B cell (primary cell): ENCODE results near the gene CCDC3. TPM values are rescaled to one million over a fixed set of nuclear protein-coding genes. Genes with fewer than 3 reads are reported as not detected.

Source experiments
- ATAC-seq: fragments of 200-7000 bp; cut with Tn5 transposase; one replicate; pipeline ENCODE4 v1.10.0; 2021; ENCODE audit warnings: low read depth, mild to moderate bottlenecking, moderate number of reproducible peaks, moderate library complexity
- CTCF ChIA-PET: fragments of 350-600 bp; sonication (Branson Sonifier 250); formaldehyde crosslinking; loops from one replicate; lab custom pipeline; 2021; ENCODE audit warnings: antibody characterized with exemption, inconsistent platforms; lab: Charles Lee
- POLR2A ChIA-PET: fragments of 350-600 bp; sonication (Branson Sonifier 250); formaldehyde crosslinking; loops from one replicate; lab custom pipeline; 2021; ENCODE audit warnings: antibody characterized with exemption; lab: Charles Lee
- DNase-seq: peaks from one replicate; pipeline ENCODE4 v3.0.0; 2013
- H2AFZ ChIP-seq: 2 replicates; pipeline ENCODE4 v1.6.1; 2012; ENCODE audit warnings: mild to moderate bottlenecking, low read depth, low read length; ENCODE audit not compliant: insufficient read depth, poor library complexity, severe bottlenecking
- H3K27ac ChIP-seq, 2 donors: 1 replicate in 1 of 2; 2 replicates in 1 of 2; pipeline ENCODE4 v1.5.1; 2012 to 2013; ENCODE audit warnings: low read length in 2 of 2, mild to moderate bottlenecking in 2 of 2, moderate library complexity in 1 of 2
- H3K27me3 ChIP-seq, 4 experiments: fragments of 200-600 bp in 1 of 4; sonication (generic) in 1 of 4; replicated peaks in 1 of 4; 1 replicate in 2 of 4; 2 replicates in 2 of 4; pipeline versions ENCODE4 v1.6.1 to v1.7.0; 2013 to 2016; ENCODE audit warnings: low read length in 3 of 4, mild to moderate bottlenecking in 2 of 4, mixed read lengths in 1 of 4, moderate library complexity in 1 of 4; ENCODE audit not compliant: insufficient read depth in 4 of 4, control insufficient read depth in 3 of 4; ENCODE audit errors: control extremely low read depth in 1 of 4
- H3K36me3 ChIP-seq, 2 experiments: replicated peaks in 1 of 2; 1 replicate in 1 of 2; 2 replicates in 1 of 2; pipeline versions ENCODE4 v1.6.1 to v1.7.1; 2013; ENCODE audit warnings: low read length in 1 of 2; ENCODE audit not compliant: insufficient read depth in 2 of 2, control insufficient read depth in 1 of 2; ENCODE audit errors: control extremely low read depth in 1 of 2, extremely low read depth in 1 of 2
- H3K4me1 ChIP-seq, 2 donors: fragments of 200-600 bp in 1 of 2; sonication (generic) in 1 of 2; 1 replicate in 1 of 2; 2 replicates in 1 of 2; pipeline versions ENCODE4 v1.5.1 to v1.6.1; 2013 to 2017; ENCODE audit warnings: low read length in 2 of 2; ENCODE audit not compliant: control insufficient read depth in 2 of 2, insufficient read depth in 2 of 2
- H3K4me2 ChIP-seq: replicated peaks from 2 replicates; pipeline ENCODE3; 2012; ENCODE audit warnings: mild to moderate bottlenecking, low read depth, low read length; ENCODE audit not compliant: poor library complexity, severe bottlenecking
- H3K4me3 ChIP-seq, 5 experiments: fragments of 200-600 bp in 1 of 5; sonication (generic) in 1 of 5; 1 replicate in 3 of 5; 2 replicates in 2 of 5; pipeline versions ENCODE4 v1.5.1 to v1.7.0; 2011 to 2016; ENCODE audit warnings: low read length in 4 of 5, mild to moderate bottlenecking in 4 of 5, low read depth in 2 of 5, control low read depth in 1 of 5, moderate library complexity in 1 of 5; ENCODE audit not compliant: insufficient read depth in 1 of 5; ENCODE audit errors: control extremely low read depth in 1 of 5, extremely low read depth in 1 of 5
- H3K79me2 ChIP-seq: fragments of 200-600 bp; sonication (generic); one replicate; pipeline ENCODE4 v1.6.0; 2016; ENCODE audit warnings: low read length; ENCODE audit not compliant: control insufficient read depth, insufficient read depth
- H3K9ac ChIP-seq: fragments of 200-600 bp; sonication (generic); 2 replicates; pipeline ENCODE4 v1.6.1; 2017; ENCODE audit warnings: mild to moderate bottlenecking, low read length, moderate library complexity
- H3K9me3 ChIP-seq, 3 donors: one replicate each; pipeline versions ENCODE4 v1.6.1 to v1.7.1; 2013; ENCODE audit warnings: low read length in 2 of 3; ENCODE audit not compliant: control insufficient read depth in 2 of 3, insufficient read depth in 1 of 3; ENCODE audit errors: control extremely low read depth in 1 of 3
- H4K20me1 ChIP-seq: 2 replicates; pipeline ENCODE4 v1.6.0; 2012; ENCODE audit warnings: mild to moderate bottlenecking, low read length; ENCODE audit not compliant: insufficient read depth, control insufficient read depth, poor library complexity, severe bottlenecking
- H3K27ac Mint-ChIP-seq: one replicate; pipeline ENCODE4 v1.8.0; 2021; ENCODE audit warnings: mixed read lengths
- H3K27me3 Mint-ChIP-seq: one replicate; pipeline ENCODE4 v1.8.0; 2021; ENCODE audit warnings: mixed read lengths
- H3K4me1 Mint-ChIP-seq: one replicate; pipeline ENCODE4 v1.8.0; 2021; ENCODE audit warnings: mixed read lengths
- H3K4me3 Mint-ChIP-seq: one replicate; pipeline ENCODE4 v1.8.0; 2021; ENCODE audit warnings: mixed read lengths
- H3K9me3 Mint-ChIP-seq: one replicate; pipeline ENCODE4 v1.8.0; 2022; ENCODE audit warnings: mixed read lengths; ENCODE audit not compliant: insufficient read depth
- CTCF ChIP-seq: fragments of 200-600 bp; IDR thresholded peaks from one replicate; pipeline ENCODE4 v1.8.0; 2022; ENCODE audit warnings: antibody characterized with exemption, mild to moderate bottlenecking
- EZH2 ChIP-seq: IDR thresholded peaks from 2 replicates; pipeline ENCODE4 v1.6.1; 2012; ENCODE audit warnings: borderline replicate concordance, low read depth, mild to moderate bottlenecking, moderate library complexity, low read length; ENCODE audit not compliant: insufficient read depth, poor library complexity, severe bottlenecking
- WGBS: methylation state at CpG from one replicate; pipeline ENCODE4 v1.1.5; 2013; ENCODE audit warnings: missing lambda C conversion rate; ENCODE audit not compliant: insufficient coverage; 5-methylcytosine and 5-hydroxymethylcytosine counted together
- intact Hi-C: fragments of 100-400 bp; cut with micrococcal nuclease; formaldehyde crosslinking; loops from one replicate; pipeline ENCODE4 v1.10.0; 2022
- polyA plus RNA-seq: library from polyadenylated mRNA; depleted of rRNA; stranded (reverse); fragments of >200 nt; gene quantifications from 2 replicates; pipeline ENCODE4 v1.2.3, GENCODE V29; 2012
- total RNA-seq, 2 donors: library from RNA; stranded (reverse); fragments of 120-200 nt in 1 of 2; gene quantifications; 1 replicate in 1 of 2; 2 replicates in 1 of 2; pipeline versions ENCODE4 v1.2.3 to v1.2.4, GENCODE V29; 2013 to 2022

CCDC3 gene
- total and polyA plus RNA-seq, 2 donors (not counting 1 experiment from before 2014, with no cell fraction given), result 0.12 TPM; not detected in 1

DNA sequence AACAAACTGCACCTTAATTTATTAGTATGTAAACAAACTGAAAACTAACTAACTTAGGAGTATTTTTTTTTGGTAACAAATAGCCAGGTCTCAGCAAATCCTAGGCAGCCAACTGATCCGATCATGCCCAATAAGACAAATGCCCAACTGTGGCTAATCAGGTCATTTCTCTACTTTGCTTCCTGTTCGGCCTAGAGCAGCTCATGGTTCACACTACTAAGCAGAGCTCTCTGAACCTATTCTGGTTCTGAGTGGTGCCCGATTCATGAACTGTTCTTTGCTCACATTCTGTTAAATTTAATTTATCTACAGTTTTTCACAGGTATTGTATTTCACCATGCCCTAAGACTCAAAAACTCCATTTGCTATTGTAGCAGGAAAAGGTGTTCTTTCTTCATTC, 55.1 kb downstream of the CCDC3 start:
- Mint-ChIP-seq H3K9me3 (peaks cover 2% of the 10 kb centered on the region), H3K4me3 (no peak overlapping the region), H3K27me3 (no peaks in the 10 kb centered on the region), H3K27ac (no peak overlapping the region), H3K4me1 (no peaks in the 10 kb centered on the region)
- H4K20me1 ChIP-seq, result no peaks in the 10 kb centered on the region
- H3K4me3 ChIP-seq, result no peak overlapping the region
- no peaks in the 10 kb centered on the region for H3K79me2 ChIP-seq
- POLR2A ChIA-PET, result no interaction called here
- ATAC-seq (no peak), DNase-seq (no peak)
- H3K4me2 ChIP-seq, result no peak overlapping the region
- H3K36me3 ChIP-seq, result no peaks in the 10 kb centered on the region
- no peaks in the 10 kb centered on the region for H3K9me3 ChIP-seq
- 50% methylated on average over 1 of the region's 3 CpGs for WGBS
- TF ChIP-seq EZH2, result no peak
- no peak for TF ChIP-seq CTCF
- no peaks in the 10 kb centered on the region for H3K4me1 ChIP-seq
- H2AFZ ChIP-seq, result no peak overlapping the region
- intact Hi-C loops, result no loop called here
- no peaks in the 10 kb centered on the region for H3K27me3 ChIP-seq
- no peak overlapping the region for H3K27ac ChIP-seq
- CTCF ChIA-PET, result no interaction called here
- H3K9ac ChIP-seq, result no peak overlapping the region

DNA sequence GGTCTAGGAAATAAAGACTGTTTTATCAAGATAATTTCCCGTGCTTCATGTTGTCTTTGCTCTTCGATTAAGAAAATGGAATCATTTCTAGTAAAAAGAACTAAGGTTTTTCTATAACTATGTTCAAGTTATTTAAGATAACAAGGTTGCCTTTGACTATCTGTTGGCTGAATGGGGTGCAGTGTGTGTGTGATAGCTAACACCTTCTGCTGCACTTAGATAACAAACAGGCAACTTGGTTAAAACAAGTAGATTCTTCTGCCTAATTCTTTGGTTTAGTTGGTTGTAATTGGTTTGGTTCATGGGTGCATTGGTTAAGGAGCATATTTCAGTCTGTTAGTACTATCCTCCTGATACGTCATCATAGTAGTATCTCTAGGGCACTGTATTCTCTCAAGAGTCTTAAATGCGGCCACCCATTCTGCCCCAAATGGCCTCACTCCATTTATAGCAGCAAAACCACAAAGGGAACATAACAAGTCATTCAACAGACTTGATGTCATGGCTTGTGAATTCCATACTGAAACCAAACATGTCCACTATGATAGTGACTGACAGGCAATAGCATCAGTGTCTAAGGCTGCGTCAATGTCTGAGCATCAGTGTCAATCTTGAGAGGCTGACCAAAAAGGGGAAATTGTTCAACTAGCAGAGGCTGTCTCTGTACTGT, 55.7 kb downstream of the CCDC3 start:
- no peak overlapping the region for H3K27ac ChIP-seq
- peaks cover 2% of the 10 kb centered on the region for H3K9me3 Mint-ChIP-seq
- no peak overlapping the region for H2AFZ ChIP-seq
- intact Hi-C loops, result no loop called here
- H3K27ac Mint-ChIP-seq, result no peak overlapping the region
- H3K27me3 Mint-ChIP-seq, result no peaks in the 10 kb centered on the region
- WGBS, result 54% methylated on average over 3 of the region's 5 CpGs
- no peaks in the 10 kb centered on the region for H3K4me1 ChIP-seq
- no peak overlapping the region for H3K4me2 ChIP-seq
- H3K4me3 ChIP-seq, result no peak overlapping the region
- POLR2A ChIA-PET, result no interaction called here
- CTCF ChIA-PET, result no interaction called here
- no peaks in the 10 kb centered on the region for H3K9me3 ChIP-seq
- H3K27me3 ChIP-seq, result no peaks in the 10 kb centered on the region
- no peak overlapping the region for H3K9ac ChIP-seq
- DNase-seq (no peak), ATAC-seq (no peak)
- no peaks in the 10 kb centered on the region for H3K36me3 ChIP-seq
- no peaks in the 10 kb centered on the region for H3K4me1 Mint-ChIP-seq
- no peak overlapping the region for H3K4me3 Mint-ChIP-seq
- TF ChIP-seq CTCF (no peak), EZH2 (no peak)
- H4K20me1 ChIP-seq, result no peaks in the 10 kb centered on the region
- H3K79me2 ChIP-seq, result no peaks in the 10 kb centered on the region
